IPS-NIHi11 (cell line): Measurements from ENCODE around the gene DNA2.
"Not testable (repeated sequence)": the region's sequence is repeated elsewhere in the genome, so short reads cannot be mapped to it uniquely, and the experiment has no call there.

Experiments used
- DNase-seq: peaks from one replicate; pipeline ENCODE4 v3.0.0; 2012; ENCODE audit warnings: mixed read lengths, low spot score

Gene DNA2

GRCh38 chr10:68471586-68472408 lies at the start of gene DNA2:
TSS of gene DNA2 (minus strand) at chr10:68471973. CDS start at chr10:68471864, 109 bp downstream.
- peak; percentile 97 for DNase-seq

- DNase-seq: not testable (repeated sequence)
Measured at GRCh38 chr10:68518609-68519008, 46.8 kb upstream of the DNA2 start.

- no peak for DNase-seq
Measured at GRCh38 chr10:68517188-68517587, 45.4 kb upstream of the DNA2 start.

- DNase-seq: no peak
Measured at GRCh38 chr10:68516766-68517165, 45.0 kb upstream of the DNA2 start.

GRCh38 chr10:68516216-68516615 lies 44.4 kb upstream of the DNA2 start:
- not testable (repeated sequence) for DNase-seq

- DNase-seq: no peak
Measured at GRCh38 chr10:68508090-68508489, 36.3 kb upstream of the DNA2 start.

GRCh38 chr10:68506411-68506810 lies 34.6 kb upstream of the DNA2 start:
- DNase-seq: no peak

GRCh38 chr10:68502846-68503245 lies 31.1 kb upstream of the DNA2 start:
- DNase-seq: no peak

GRCh38 chr10:68501691-68502090 lies 29.9 kb upstream of the DNA2 start:
- DNase-seq: no peak

- DNase-seq: no peak
Measured at GRCh38 chr10:68499544-68499943, 27.8 kb upstream of the DNA2 start.

GRCh38 chr10:68496072-68496471 lies 24.3 kb upstream of the DNA2 start:
- DNase-seq: peak; percentile 30

- no peak for DNase-seq
Measured at GRCh38 chr10:68492118-68492517, 20.3 kb upstream of the DNA2 start.

GRCh38 chr10:68489919-68490318 lies 18.1 kb upstream of the DNA2 start:
- DNase-seq: no peak

GRCh38 chr10:68474021-68474420 lies 2.2 kb upstream of the DNA2 start:
- no peak for DNase-seq

- no peak for DNase-seq
Measured at GRCh38 chr10:68471063-68471585, 649 bp downstream of the DNA2 start.

- DNase-seq: no peak
Measured at GRCh38 chr10:68470300-68470699, 1.5 kb downstream of the DNA2 start.

GRCh38 chr10:68469838-68470237 lies 1.9 kb downstream of the DNA2 start:
- no peak for DNase-seq

GRCh38 chr10:68464729-68465128 lies 7.0 kb downstream of the DNA2 start:
- DNase-seq: not testable (repeated sequence)

GRCh38 chr10:68463365-68464093 lies 8.2 kb downstream of the DNA2 start:
- DNase-seq: no peak

- DNase-seq: no peak
Measured at GRCh38 chr10:68462536-68462935, 9.2 kb downstream of the DNA2 start.

- no peak for DNase-seq
Measured at GRCh38 chr10:68461032-68461431, 10.7 kb downstream of the DNA2 start.

GRCh38 chr10:68449698-68450097 lies 22.1 kb downstream of the DNA2 start:
- DNase-seq: not testable (repeated sequence)

GRCh38 chr10:68446179-68446578 lies 25.6 kb downstream of the DNA2 start:
- DNase-seq: no peak
